GM18909 (cell line): ENCODE measurements around the gene LMF2.
A peak's percentile ranks its signal among the peaks of the same experiment; 100 is the strongest.

Experiments used
- ATAC-seq: cut with Tn5 transposase; IDR thresholded peaks from one replicate; pipeline ENCODE4 v1.9.1; 2021; ENCODE audit warnings: mild to moderate bottlenecking; ENCODE audit not compliant: unreplicated experiment, poor library complexity

LMF2 gene

GRCh38 chr22:50483556-50483955 is 23.9 kb downstream of the LMF2 start:
- no peak for ATAC-seq

GRCh38 chr22:50483106-50483505 is 24.4 kb downstream of the LMF2 start:
- no peak for ATAC-seq

GRCh38 chr22:50482107-50483074 is 25.1 kb downstream of the LMF2 start:
- ATAC-seq, result no peak

GRCh38 chr22:50481440-50482106 is 25.9 kb downstream of the LMF2 start, which contains the start of gene ADM2:
ADM2 (plus strand) TSS chr22:50481543; CDS start chr22:50481848, 305 bp downstream.
- no peak for ATAC-seq

GRCh38 chr22:50481045-50481439 is 26.5 kb downstream of the LMF2 start:
- no peak for ATAC-seq

- ATAC-seq, result no peak
Measured at GRCh38 chr22:50479721-50480120, 27.8 kb downstream of the LMF2 start.

GRCh38 chr22:50477923-50478322 is 29.6 kb downstream of the LMF2 start:
- ATAC-seq, result no peak

GRCh38 chr22:50476868-50477267 is 30.6 kb downstream of the LMF2 start:
- no peak for ATAC-seq

GRCh38 chr22:50475652-50476002 is 31.9 kb downstream of the LMF2 start:
- no peak for ATAC-seq

GRCh38 chr22:50474710-50475651 is 32.5 kb downstream of the LMF2 start, which contains the start of gene SBF1:
SBF1 (minus strand) TSS chr22:50475035; CDS start chr22:50474840, 195 bp downstream.
- peak; percentile 74 for ATAC-seq

- no peak for ATAC-seq
Measured at GRCh38 chr22:50473855-50474671, 33.4 kb downstream of the LMF2 start.

GRCh38 chr22:50473088-50473487 is 34.4 kb downstream of the LMF2 start:
- no peak for ATAC-seq

- no peak for ATAC-seq
Measured at GRCh38 chr22:50471962-50472361, 35.5 kb downstream of the LMF2 start.

- ATAC-seq, result no peak
Measured at GRCh38 chr22:50471197-50471847, 36.2 kb downstream of the LMF2 start.

- ATAC-seq, result no peak
Measured at GRCh38 chr22:50470491-50470890, 37.0 kb downstream of the LMF2 start.

- ATAC-seq, result peak; percentile 66
Measured at GRCh38 chr22:50469377-50470305, 37.9 kb downstream of the LMF2 start.

- ATAC-seq, result no peak
Measured at GRCh38 chr22:50468626-50469025, 38.9 kb downstream of the LMF2 start.
